Upper lobe of left lung (tissue), 4 donors: Measurements from ENCODE around the gene FIBP.

Experiments used
- CTCF ChIP-seq, 6 experiments: fragments of 450-650 bp in 4 of 6; fragments of 200-600 bp in 2 of 6; sonication (generic) in 2 of 6; IDR thresholded peaks; one replicate each; pipeline ENCODE4 v1.5.1; 2016 to 2019; ENCODE audit warnings: antibody characterized with exemption in 6 of 6
- POLR2A ChIP-seq, 4 donors: fragments of 450-650 bp; IDR thresholded peaks; one replicate each; pipeline ENCODE4 v1.5.1; 2016 to 2017; ENCODE audit warnings: antibody characterized with exemption in 4 of 4, mild to moderate bottlenecking in 2 of 4

- TF ChIP-seq CTCF (IDR thresholded peaks at IDR 0.05) (no peak), POLR2A (IDR thresholded peaks at IDR 0.05) (no peak)
Observed at GRCh38 chr11:65851811-65852507, 36.3 kb downstream of the FIBP start.
